ENCODE data around the gene YAF2. TPM values are rescaled to one million over a fixed set of nuclear protein-coding genes. Genes with fewer than 3 reads are reported as not detected.
A peak's percentile ranks its signal among the peaks of the same experiment; 100 is the strongest.

YAF2 gene
- total RNA-seq, 1 donor from 2014 or later = 28.0 TPM

DNA sequence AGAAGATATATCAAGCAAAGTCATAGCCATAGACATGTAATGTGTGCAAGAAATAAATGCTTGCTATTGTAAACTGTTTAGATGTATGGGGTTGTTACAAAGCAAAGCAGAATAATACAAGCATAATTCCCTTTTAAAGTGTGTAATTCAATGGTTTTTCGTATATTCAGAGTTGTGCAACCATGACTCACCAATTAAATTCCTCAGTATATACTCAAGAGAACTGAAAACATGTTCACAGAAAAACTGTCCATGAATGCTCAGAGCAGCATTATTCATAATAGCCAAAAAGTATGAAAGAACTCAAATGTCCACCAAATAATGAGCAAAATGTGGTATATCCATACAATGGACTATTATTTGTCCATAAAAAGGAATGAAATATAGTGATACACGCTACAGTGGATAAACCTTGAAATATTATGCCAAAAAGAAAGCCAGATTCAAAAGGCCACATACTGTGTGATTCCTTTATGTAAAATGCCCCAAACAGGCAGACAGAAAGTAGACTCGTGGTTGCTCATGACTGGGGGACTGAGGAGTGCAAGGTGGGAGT lies 102.7 kb downstream of the YAF2 start:
- Histone ChIP-seq H3K27ac (no peak overlapping the region), H3K36me3 (no peaks in the 10 kb centered on the region), H3K27me3 (no peaks in the 10 kb centered on the region), H3K9me3 (no peaks in the 10 kb centered on the region), H3K4me1 (no peaks in the 10 kb centered on the region), H3K4me3 (no peak overlapping the region)
- TF ChIP-seq CTCF (IDR thresholded peaks at IDR 0.05) = no peak
- ATAC-seq = no peak
- intact Hi-C loops (cut with DNase I) = loop anchor here (10.0 kb wide), 1 partner anchor 199 kb away; no protein-coding TSS in a partner anchor
- DNase-seq = no peak

GRCh38 chr12:42130672-42131402 lies 107.2 kb downstream of the YAF2 start:
- no peak overlapping the region for H3K4me3 ChIP-seq
- no peak overlapping the region for H3K27ac ChIP-seq
- no peak for TF ChIP-seq CTCF (IDR thresholded peaks at IDR 0.05)
- H3K4me1 ChIP-seq = no peaks in the 10 kb centered on the region
- H3K9me3 ChIP-seq = no peaks in the 10 kb centered on the region
- H3K27me3 ChIP-seq = no peaks in the 10 kb centered on the region
- intact Hi-C loops (cut with DNase I) = loop anchor here (10.0 kb wide), 1 partner anchor 204 kb away; no protein-coding TSS in a partner anchor
- H3K36me3 ChIP-seq = no peaks in the 10 kb centered on the region
- ATAC-seq (peak; percentile 80), DNase-seq (no peak)

GRCh38 chr12:42129595-42130204 lies 108.3 kb downstream of the YAF2 start:
- Histone ChIP-seq H3K36me3 (no peaks in the 10 kb centered on the region), H3K27me3 (no peaks in the 10 kb centered on the region), H3K9me3 (no peaks in the 10 kb centered on the region), H3K27ac (no peak overlapping the region), H3K4me1 (peaks cover 6% of the 10 kb centered on the region), H3K4me3 (no peak overlapping the region)
- peak; percentile 91 for TF ChIP-seq CTCF (IDR thresholded peaks at IDR 0.05)
- ATAC-seq (peak; percentile 89), DNase-seq (no peak)
- intact Hi-C loops (cut with DNase I) = loop anchor here (10.0 kb wide), 1 partner anchor 205 kb away; no protein-coding TSS in a partner anchor

- H3K4me3 ChIP-seq = no peak overlapping the region
- no peak for ATAC-seq
- no peak overlapping the region for H3K27ac ChIP-seq
- H3K9me3 ChIP-seq = no peaks in the 10 kb centered on the region
- DNase-seq = no peak
- no peaks in the 10 kb centered on the region for H3K36me3 ChIP-seq
- no peak for TF ChIP-seq CTCF (IDR thresholded peaks at IDR 0.05)
- peaks cover 6% of the 10 kb centered on the region for H3K4me1 ChIP-seq
- intact Hi-C loops (cut with DNase I) = no loop called here
- H3K27me3 ChIP-seq = no peaks in the 10 kb centered on the region
Observed at GRCh38 chr12:42128888-42129287, 109.2 kb downstream of the YAF2 start.

DNA sequence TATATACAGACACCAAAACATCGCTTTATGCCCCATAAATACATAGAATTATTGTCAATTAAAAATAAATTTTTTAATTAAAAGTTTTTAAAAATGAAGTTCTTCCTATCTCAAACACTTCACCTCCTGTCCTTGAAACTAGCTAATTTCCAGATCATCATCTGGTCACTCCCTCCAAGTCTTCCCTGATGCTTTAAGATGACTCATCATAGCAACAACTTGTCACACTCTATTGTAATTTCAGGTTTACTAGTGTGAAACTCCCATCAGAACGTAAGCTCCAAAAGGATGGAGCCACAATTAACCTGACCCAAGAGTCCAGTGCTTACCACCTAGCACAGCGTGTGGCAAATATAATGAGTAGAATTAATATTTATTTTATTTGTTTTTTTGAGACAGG lies 109.7 kb downstream of the YAF2 start:
- no peak overlapping the region for H3K4me3 ChIP-seq
- intact Hi-C loops (cut with DNase I) = no loop called here
- no peaks in the 10 kb centered on the region for H3K27me3 ChIP-seq
- peaks cover 6% of the 10 kb centered on the region for H3K4me1 ChIP-seq
- DNase-seq (no peak), ATAC-seq (no peak)
- no peaks in the 10 kb centered on the region for H3K36me3 ChIP-seq
- no peaks in the 10 kb centered on the region for H3K9me3 ChIP-seq
- no peak for TF ChIP-seq CTCF (IDR thresholded peaks at IDR 0.05)
- H3K27ac ChIP-seq = no peak overlapping the region
